Measurements from ENCODE around the gene NOC3L.

DNA sequence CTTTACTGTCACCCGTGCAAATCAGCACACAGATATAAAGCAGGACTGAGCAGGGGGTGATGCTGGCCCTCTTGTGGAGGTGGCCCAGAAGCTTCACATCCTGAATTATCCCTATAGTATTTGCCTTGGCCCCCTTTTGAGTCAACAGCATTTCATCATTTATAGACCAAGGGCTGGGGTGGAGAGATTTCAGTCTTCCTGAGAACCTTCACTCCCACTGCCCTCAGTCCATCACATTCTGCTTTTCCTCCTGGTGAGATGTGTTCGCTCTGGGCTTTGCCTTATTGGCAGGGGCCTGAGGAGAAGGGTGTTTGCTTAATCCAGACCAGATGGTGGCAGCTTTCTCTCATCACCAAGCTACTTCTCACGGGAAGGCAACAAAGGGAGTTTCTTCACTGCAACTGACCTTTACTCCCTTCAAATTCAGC is 47.7 kb downstream of the NOC3L start:
- TF ChIP-seq CTCF (IDR thresholded peaks at IDR 0.05; ENCODE audit: low read depth, low read length, poor library complexity, severe bottlenecking) (no peak), EZH2phosphoT487 (IDR thresholded peaks at IDR 0.05; ENCODE audit: borderline replicate concordance, low read length) (no peak)
